Spinal cord (tissue), 10 donors: ENCODE data around the gene FAM193A. TPM values are rescaled to one million over a fixed set of nuclear protein-coding genes. Genes with fewer than 3 reads are reported as not detected.

Experiments
- DNase-seq, 6 donors: peaks; one replicate each; pipeline versions ENCODE4 v3.0.0 to v3.0.0-alpha.2; 2013 to 2015; ENCODE audit warnings: low spot score in 6 of 6, low read depth in 4 of 6
- H3K27ac ChIP-seq: one replicate; pipeline ENCODE4 v1.5.1; 2013; ENCODE audit warnings: low read depth, low read length, control low read depth
- H3K27me3 ChIP-seq: one replicate; pipeline ENCODE4 v1.6.1; 2013; ENCODE audit warnings: low read length; ENCODE audit not compliant: control insufficient read depth, insufficient read depth
- H3K36me3 ChIP-seq: one replicate; pipeline ENCODE4 v1.6.1; 2013; ENCODE audit warnings: low read length; ENCODE audit not compliant: control insufficient read depth, insufficient read depth
- H3K4me1 ChIP-seq: one replicate; pipeline ENCODE4 v1.6.1; 2013; ENCODE audit warnings: low read length; ENCODE audit not compliant: control insufficient read depth, insufficient read depth
- H3K4me3 ChIP-seq: one replicate; pipeline ENCODE4 v1.5.1; 2013; ENCODE audit warnings: low read depth, low read length, control low read depth
- H3K9me3 ChIP-seq: one replicate; pipeline ENCODE4 v1.6.1; 2013; ENCODE audit warnings: low read length; ENCODE audit not compliant: control insufficient read depth, insufficient read depth
- WGBS: methylation state at CpG from one replicate; pipeline ENCODE4 v1.1.5; 2013; ENCODE audit warnings: missing lambda C conversion rate; ENCODE audit not compliant: insufficient coverage; 5-methylcytosine and 5-hydroxymethylcytosine counted together
- long read RNA-seq, 4 donors: transcript quantifications; one replicate each; lab custom pipeline, GENCODE V29; 2026
- polyA plus RNA-seq, 2 donors: library from polyadenylated mRNA; unstranded; fragments of 120-200 nt; gene quantifications; one replicate each; pipeline ENCODE4 v1.2.1, GENCODE V29; 2013; ENCODE audit not compliant: insufficient read length in 2 of 2
- total RNA-seq, 2 donors: library from RNA; depleted of rRNA in 1 of 2; stranded (reverse); fragments of 120-200 nt in 1 of 2; fragments of >200 nt in 1 of 2; gene quantifications; one replicate each; pipeline versions ENCODE4 v1.2.3 to v1.2.4, GENCODE V29; 2013 to 2014
- donor health status: healthy.

Gene FAM193A
- 10 to 100 TPM; 16.2 to 23.3 TPM for total RNA-seq
- polyA plus RNA-seq: 10 to 100 TPM; 34.5 to 35.1 TPM
- long read RNA-seq, donor 1, partial matches to known transcripts: 0 of 2 reads
- long read RNA-seq, donor 1, other reads (novel, unspliced or antisense): 0 of 2 reads
- long read RNA-seq, donor 2, partial matches to known transcripts: 6 of 7 reads
- long read RNA-seq, donor 2, other reads (novel, unspliced or antisense): 0 of 7 reads
- long read RNA-seq, donor 3, partial matches to known transcripts: 0 of 5 reads
- long read RNA-seq, donor 3, other reads (novel, unspliced or antisense): 5 of 5 reads
- long read RNA-seq, donor 4, partial matches to known transcripts: 0 of 1 reads
- long read RNA-seq, donor 4, other reads (novel, unspliced or antisense): 0 of 1 reads

- peak; percentile 92 to 100 (median 98) for DNase-seq
- H3K36me3 ChIP-seq: peaks cover 5% of the 10 kb centered on the region
- H3K27me3 ChIP-seq: no peaks in the 10 kb centered on the region
- H3K27ac ChIP-seq: peak within 1 kb of the TSS; percentile 94
- peak within 1 kb of the TSS; percentile 62 for H3K4me3 ChIP-seq
- under 1% methylated on average over 87 of the region's 106 CpGs for WGBS
- H3K4me1 ChIP-seq: peaks cover 26% of the 10 kb centered on the region
- H3K9me3 ChIP-seq: no peaks in the 10 kb centered on the region
Observed at GRCh38 chr4:2536193-2537010, at the start of gene FAM193A. TSS of gene FAM193A (plus strand) at chr4:2536647. CDS start at chr4:2536916, 269 bp downstream.

GRCh38 chr4:2486981-2487380 lies 49.5 kb upstream of the FAM193A start:
- 100% methylated on average over 2 of the region's 6 CpGs for WGBS

GRCh38 chr4:2487632-2488031 lies 48.8 kb upstream of the FAM193A start:
- 75% methylated on average over 4 of the region's 6 CpGs for WGBS
- H3K4me1 ChIP-seq: peaks cover 7% of the 10 kb centered on the region

More at GRCh38 chr4:2486981-2487380, 49.5 kb upstream of the FAM193A start:
- no peaks in the 10 kb centered on the region for H3K27me3 ChIP-seq
- no peak for DNase-seq
- no peak overlapping the region for H3K4me3 ChIP-seq
- H3K36me3 ChIP-seq: peaks cover 24% of the 10 kb centered on the region
- H3K9me3 ChIP-seq: no peaks in the 10 kb centered on the region
- no peak overlapping the region for H3K27ac ChIP-seq
- H3K4me1 ChIP-seq: peaks cover 14% of the 10 kb centered on the region

GRCh38 chr4:2489081-2489805 lies 47.2 kb upstream of the FAM193A start:
- no peaks in the 10 kb centered on the region for H3K27me3 ChIP-seq

More at GRCh38 chr4:2487632-2488031, 48.8 kb upstream of the FAM193A start:
- no peak overlapping the region for H3K27ac ChIP-seq
- H3K36me3 ChIP-seq: peaks cover 30% of the 10 kb centered on the region
- no peaks in the 10 kb centered on the region for H3K27me3 ChIP-seq
- H3K9me3 ChIP-seq: no peaks in the 10 kb centered on the region
- DNase-seq: no peak
- no peak overlapping the region for H3K4me3 ChIP-seq

GRCh38 chr4:2489841-2490552 lies 46.5 kb upstream of the FAM193A start:
- DNase-seq: no peak
- H3K4me3 ChIP-seq: no peak overlapping the region
- H3K9me3 ChIP-seq: no peaks in the 10 kb centered on the region
- no peaks in the 10 kb centered on the region for H3K27me3 ChIP-seq
- H3K4me1 ChIP-seq: peaks cover 1% of the 10 kb centered on the region
- H3K27ac ChIP-seq: no peak overlapping the region
- peaks cover 46% of the 10 kb centered on the region for H3K36me3 ChIP-seq
- WGBS: 100% methylated on average over 5 of the region's 9 CpGs

More at GRCh38 chr4:2489081-2489805, 47.2 kb upstream of the FAM193A start:
- peaks cover 4% of the 10 kb centered on the region for H3K4me1 ChIP-seq
- H3K4me3 ChIP-seq: no peak overlapping the region
- no peak for DNase-seq
- H3K9me3 ChIP-seq: no peaks in the 10 kb centered on the region
- WGBS: 85% methylated on average over 20 of the region's 20 CpGs
- no peak overlapping the region for H3K27ac ChIP-seq
- peaks cover 44% of the 10 kb centered on the region for H3K36me3 ChIP-seq

- peaks cover 59% of the 10 kb centered on the region for H3K36me3 ChIP-seq
Observed at GRCh38 chr4:2492970-2493369, 43.5 kb upstream of the FAM193A start.

GRCh38 chr4:2494992-2495391 lies 41.5 kb upstream of the FAM193A start:
- Histone ChIP-seq H3K27ac (no peak overlapping the region), H3K4me1 (no peaks in the 10 kb centered on the region), H3K36me3 (peaks cover 68% of the 10 kb centered on the region), H3K4me3 (no peak overlapping the region), H3K27me3 (no peaks in the 10 kb centered on the region), H3K9me3 (no peaks in the 10 kb centered on the region)
- DNase-seq: no peak
- 100% methylated on average over 2 of the region's 3 CpGs for WGBS

More at GRCh38 chr4:2492970-2493369, 43.5 kb upstream of the FAM193A start:
- H3K4me1 ChIP-seq: no peaks in the 10 kb centered on the region
- no peak overlapping the region for H3K27ac ChIP-seq
- H3K9me3 ChIP-seq: no peaks in the 10 kb centered on the region
- 100% methylated on average over 1 of the region's 1 CpG for WGBS
- no peaks in the 10 kb centered on the region for H3K27me3 ChIP-seq
- no peak overlapping the region for H3K4me3 ChIP-seq
- no peak for DNase-seq

- whole genome bisulfite sequencing: no CpG with 5 or more reads among the region's 4 CpGs
- no peak for DNase-seq
- Histone ChIP-seq H3K9me3 (no peaks in the 10 kb centered on the region), H3K27me3 (no peaks in the 10 kb centered on the region), H3K36me3 (peaks cover 68% of the 10 kb centered on the region), H3K27ac (no peak overlapping the region), H3K4me1 (no peaks in the 10 kb centered on the region), H3K4me3 (no peak overlapping the region)
Observed at GRCh38 chr4:2497324-2497723, 39.1 kb upstream of the FAM193A start.

GRCh38 chr4:2497931-2498330 lies 38.5 kb upstream of the FAM193A start:
- Histone ChIP-seq H3K9me3 (no peaks in the 10 kb centered on the region), H3K4me1 (no peaks in the 10 kb centered on the region), H3K4me3 (no peak overlapping the region), H3K27ac (no peak overlapping the region), H3K27me3 (no peaks in the 10 kb centered on the region), H3K36me3 (peaks cover 64% of the 10 kb centered on the region)
- WGBS: 88% methylated on average over 9 of the region's 9 CpGs
- DNase-seq: peak in 2 of 6 donors; percentile 21 to 32
